Stimulated activated CD4-positive, alpha-beta T cell treated with anti-CD3 and anti-CD28 coated beads, Interleukin-1b, Interleukin-23, amount 100 ng/mL, for 24 hours (primary cell): ENCODE data around the gene LONRF2.

Source experiments
- DNase-seq, 4 experiments: peaks; one replicate each; pipeline ENCODE4 v3.0.0-alpha.2; 2020; ENCODE audit warnings: low read depth in 4 of 4, low spot score in 1 of 4

The LONRF2 gene

GRCh38 chr2:100301881-100302584 lies 20.3 kb downstream of the LONRF2 start:
- DNase-seq, result no peak

- DNase-seq, result no peak
Observed at GRCh38 chr2:100299548-100299947, 22.8 kb downstream of the LONRF2 start.

GRCh38 chr2:100297511-100297910 lies 24.8 kb downstream of the LONRF2 start:
- DNase-seq, result no peak

- DNase-seq, result no peak
Observed at GRCh38 chr2:100294162-100294497, 28.2 kb downstream of the LONRF2 start.

- DNase-seq, result no peak
Observed at GRCh38 chr2:100293341-100294161, 28.8 kb downstream of the LONRF2 start.

- DNase-seq, result peak in 1 of 4 experiments; percentile 32
Observed at GRCh38 chr2:100292022-100292580, 30.2 kb downstream of the LONRF2 start.

- DNase-seq, result peak in 2 of 4 experiments; percentile 2 to 25
Observed at GRCh38 chr2:100291152-100291970, 30.9 kb downstream of the LONRF2 start.

- DNase-seq, result no peak
Observed at GRCh38 chr2:100290718-100291151, 31.6 kb downstream of the LONRF2 start.

- DNase-seq, result no peak
Observed at GRCh38 chr2:100289020-100289419, 33.3 kb downstream of the LONRF2 start.

GRCh38 chr2:100286318-100286717 lies 36.0 kb downstream of the LONRF2 start:
- DNase-seq, result no peak

- no peak for DNase-seq
Observed at GRCh38 chr2:100285691-100286090, 36.6 kb downstream of the LONRF2 start.

- DNase-seq, result no peak
Observed at GRCh38 chr2:100285011-100285410, 37.3 kb downstream of the LONRF2 start.

- no peak for DNase-seq
Observed at GRCh38 chr2:100283724-100284501, 38.4 kb downstream of the LONRF2 start.

- no peak for DNase-seq
Observed at GRCh38 chr2:100281521-100282438, 40.5 kb downstream of the LONRF2 start.

GRCh38 chr2:100279586-100280534 lies 42.4 kb downstream of the LONRF2 start:
- DNase-seq, result no peak

GRCh38 chr2:100278986-100279385 lies 43.3 kb downstream of the LONRF2 start:
- no peak for DNase-seq

- no peak for DNase-seq
Observed at GRCh38 chr2:100278501-100278900, 43.8 kb downstream of the LONRF2 start.

GRCh38 chr2:100277540-100278207 lies 44.6 kb downstream of the LONRF2 start:
- DNase-seq, result no peak
